ENCODE measurements around the gene TSC22D1.
"Not testable (repeated sequence)": the region's sequence is repeated elsewhere in the genome, so short reads cannot be mapped to it uniquely, and the experiment has no call there.

TSC22D1 gene

DNA sequence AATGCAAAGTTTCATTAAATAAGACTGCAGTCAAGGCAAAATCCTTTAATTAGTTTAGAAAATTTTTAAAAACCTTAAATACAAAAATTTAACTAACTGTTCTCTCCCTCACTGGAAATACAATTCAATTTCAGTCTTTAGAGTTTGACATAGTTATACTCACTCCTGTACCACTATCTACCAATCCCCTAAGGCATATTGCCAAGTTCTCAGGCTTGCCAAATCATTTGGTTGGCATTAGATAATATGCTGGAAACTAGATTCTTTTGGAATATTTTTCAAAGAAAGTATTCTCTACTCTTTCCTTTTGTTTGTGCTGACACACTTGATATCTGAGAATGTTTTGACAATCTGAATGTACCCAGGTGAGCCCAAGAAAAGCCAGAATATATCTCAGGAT is 77.2 kb downstream of the TSC22D1 start:
- DNase-seq, result no peak

DNA sequence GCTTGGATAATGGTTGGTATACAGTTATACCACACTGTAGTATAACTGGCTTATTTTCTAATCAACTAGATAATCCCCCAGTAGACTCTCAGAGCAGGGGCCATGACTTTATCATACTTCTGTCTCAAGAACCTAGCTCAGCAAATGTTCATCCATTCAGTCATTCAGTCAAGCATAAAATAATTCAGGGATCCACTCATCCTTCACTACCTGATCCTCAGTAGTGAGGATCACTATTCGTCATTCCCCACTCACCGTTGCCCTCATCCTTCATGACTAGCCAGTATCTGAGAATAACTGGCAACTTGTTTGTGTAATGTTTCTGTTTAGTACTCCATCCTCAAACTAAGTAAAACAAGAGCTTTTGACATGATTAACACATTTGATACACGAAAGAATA is 77.6 kb downstream of the TSC22D1 start:
- DNase-seq, result no peak

DNA sequence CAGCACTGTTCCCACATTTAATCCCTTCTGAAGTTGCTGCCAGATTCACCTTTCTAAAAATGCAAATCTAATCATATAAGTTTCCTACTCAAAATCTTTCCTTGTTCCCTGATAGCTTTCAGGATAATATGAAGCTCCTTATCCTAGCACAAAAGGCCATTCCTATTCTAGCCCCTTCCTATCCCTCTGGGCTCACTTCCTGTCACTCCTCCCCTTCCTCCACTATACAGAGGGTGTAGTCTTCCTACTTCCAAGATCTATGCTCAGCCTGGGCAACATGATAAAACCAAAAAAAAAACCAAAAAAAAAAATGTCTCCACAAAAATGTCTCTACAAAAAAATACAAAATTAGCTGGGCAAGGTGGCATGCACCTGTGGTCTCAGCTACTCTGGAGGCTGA is 78.3 kb downstream of the TSC22D1 start:
- no peak for DNase-seq

DNA sequence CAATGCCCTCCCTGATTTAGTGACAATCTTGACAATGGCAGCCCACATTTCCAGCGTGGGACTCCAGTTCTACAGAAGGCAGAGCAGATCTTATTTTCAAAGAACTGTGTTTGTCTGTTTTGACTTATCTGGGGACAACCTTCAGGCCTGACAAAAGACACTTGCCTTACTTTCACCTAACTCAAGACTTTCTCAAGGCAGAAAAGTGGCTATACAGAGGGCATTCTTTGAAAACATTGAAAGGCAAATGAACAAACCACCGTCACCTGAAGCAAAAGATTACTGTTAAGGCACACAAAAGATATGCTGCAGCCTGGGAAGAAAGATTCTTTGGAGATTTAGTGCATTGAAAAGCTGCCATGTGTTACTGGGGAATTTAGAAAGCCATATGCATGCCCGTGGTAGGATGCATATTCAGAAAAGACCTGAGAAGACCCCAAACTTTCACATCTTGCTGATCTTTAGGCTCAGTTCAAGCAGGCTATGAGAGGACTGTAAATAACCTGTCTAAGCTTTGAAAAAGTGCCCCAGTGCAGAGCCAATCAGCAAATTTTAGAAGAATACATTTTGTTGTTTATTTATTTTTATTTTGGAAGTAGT is 82.8 kb downstream of the TSC22D1 start:
- no peak for DNase-seq

DNA sequence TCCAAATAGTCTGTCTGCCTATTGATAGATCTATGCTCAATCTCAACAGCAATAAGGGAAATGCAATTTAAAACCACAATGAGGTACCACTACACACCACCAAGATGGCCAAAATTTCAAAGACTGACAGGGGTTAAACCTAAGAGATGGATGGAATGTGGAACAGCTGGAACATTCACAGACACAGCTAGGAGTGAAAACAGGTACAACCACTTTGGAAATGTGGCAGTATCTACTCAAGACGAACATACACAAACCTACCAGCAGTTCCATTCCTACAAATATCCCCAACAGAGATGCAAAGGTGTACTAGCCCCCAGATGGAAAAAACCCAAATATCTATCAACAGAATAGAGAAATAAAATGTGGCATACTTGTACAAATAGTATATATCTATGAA is 86.4 kb downstream of the TSC22D1 start:
- no peak for DNase-seq

DNA sequence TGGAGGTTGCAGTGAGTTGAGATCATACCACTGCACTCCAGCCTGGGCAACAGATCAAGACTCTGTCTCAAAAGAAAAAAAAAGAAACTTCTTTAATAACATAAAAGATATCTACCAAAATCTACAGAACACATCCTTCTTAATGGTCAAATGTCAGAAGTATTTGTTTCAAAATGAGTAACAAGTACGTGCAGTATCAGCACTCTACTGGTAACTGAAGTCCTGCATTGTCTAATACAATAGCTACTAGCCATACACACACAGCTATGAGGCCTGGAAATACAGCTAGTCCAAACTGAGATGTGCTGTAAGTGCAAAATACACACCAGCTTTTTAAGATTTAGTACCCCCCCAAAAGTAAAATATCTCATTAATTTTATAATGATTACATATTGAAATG is 88.1 kb downstream of the TSC22D1 start:
- DNase-seq, result no peak

DNA sequence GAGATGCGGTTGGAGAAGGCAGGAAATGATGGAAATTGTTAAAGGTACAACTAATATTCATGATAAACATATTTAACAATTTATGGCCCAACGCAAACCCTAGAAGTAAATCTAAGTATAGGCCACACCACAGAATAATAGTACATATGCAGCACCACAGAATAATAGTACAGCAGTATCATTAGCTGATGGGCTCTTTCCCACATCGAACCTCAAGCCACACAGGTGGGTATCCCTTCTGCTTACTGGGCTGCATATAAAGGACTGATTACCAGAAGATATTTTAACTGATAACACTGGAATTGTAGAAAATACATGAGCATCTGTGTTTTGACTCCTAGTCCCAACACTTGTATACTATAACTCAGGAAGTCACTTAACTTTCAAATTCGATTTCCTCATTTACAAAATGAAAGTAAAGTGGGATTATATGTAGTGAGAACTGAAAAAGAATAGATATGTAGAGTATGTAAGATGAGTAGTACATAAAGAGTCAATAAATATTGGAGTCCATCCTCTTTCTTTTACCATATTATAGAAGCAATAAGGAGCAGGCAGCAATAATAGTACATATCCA is 91.5 kb downstream of the TSC22D1 start:
- peak in 1 of 2 donors; percentile 16 for DNase-seq

DNA sequence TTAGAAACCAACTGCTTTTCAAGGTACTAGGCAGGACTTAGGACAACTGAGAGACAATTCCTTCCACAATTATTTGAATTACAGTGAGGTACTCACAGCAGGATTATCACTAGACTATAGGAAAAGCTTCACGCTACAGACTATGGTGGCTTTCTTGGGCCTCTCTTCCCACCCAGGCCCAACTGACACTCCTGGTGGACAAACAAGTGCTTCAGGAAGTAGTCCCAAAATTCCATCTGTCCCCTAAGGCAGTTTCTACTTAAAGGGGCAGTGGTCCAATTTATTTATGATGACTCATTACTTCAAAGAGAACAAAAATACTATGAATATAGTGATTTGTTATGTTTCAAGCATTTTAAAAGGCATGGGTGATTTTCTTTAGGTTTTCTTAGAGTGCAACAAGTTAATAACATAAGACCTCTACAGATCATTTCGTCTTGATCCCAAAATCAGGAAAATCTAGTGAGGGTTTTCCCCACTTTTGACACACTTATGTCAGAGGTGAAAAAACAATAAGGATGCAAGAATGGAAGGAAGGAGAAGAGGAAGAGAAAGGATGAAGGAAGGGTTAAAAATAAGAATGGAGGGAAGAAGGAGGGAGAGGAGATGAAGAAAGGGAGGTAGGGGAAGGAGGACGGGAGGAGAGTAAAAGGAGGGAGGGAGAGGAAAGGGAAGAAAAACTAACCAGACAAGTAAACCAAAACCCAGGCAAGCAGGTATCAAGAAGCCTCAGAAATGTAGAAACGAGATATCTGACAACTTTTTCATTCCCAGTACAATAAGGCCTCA is 101.8 kb downstream of the TSC22D1 start:
- no peak for DNase-seq

DNA sequence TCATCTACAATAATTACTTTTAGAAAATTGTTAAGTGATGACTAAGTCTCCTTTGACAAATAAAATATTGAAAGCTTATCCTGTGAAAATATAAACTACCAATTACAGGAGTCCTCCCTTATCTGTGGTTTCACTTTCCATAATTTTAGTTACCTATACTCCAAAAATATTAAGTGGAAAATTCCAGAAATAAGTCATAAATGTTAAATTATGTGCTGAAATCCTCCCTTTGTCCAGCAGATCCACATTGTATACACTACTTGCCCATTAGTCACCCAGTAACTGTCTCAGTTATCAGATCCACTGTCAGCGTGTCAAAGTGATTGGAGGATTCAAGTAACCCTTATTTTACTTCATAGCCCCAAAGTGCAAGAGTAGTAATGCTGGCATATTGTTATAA is 104.4 kb downstream of the TSC22D1 start:
- DNase-seq, result no peak

DNA sequence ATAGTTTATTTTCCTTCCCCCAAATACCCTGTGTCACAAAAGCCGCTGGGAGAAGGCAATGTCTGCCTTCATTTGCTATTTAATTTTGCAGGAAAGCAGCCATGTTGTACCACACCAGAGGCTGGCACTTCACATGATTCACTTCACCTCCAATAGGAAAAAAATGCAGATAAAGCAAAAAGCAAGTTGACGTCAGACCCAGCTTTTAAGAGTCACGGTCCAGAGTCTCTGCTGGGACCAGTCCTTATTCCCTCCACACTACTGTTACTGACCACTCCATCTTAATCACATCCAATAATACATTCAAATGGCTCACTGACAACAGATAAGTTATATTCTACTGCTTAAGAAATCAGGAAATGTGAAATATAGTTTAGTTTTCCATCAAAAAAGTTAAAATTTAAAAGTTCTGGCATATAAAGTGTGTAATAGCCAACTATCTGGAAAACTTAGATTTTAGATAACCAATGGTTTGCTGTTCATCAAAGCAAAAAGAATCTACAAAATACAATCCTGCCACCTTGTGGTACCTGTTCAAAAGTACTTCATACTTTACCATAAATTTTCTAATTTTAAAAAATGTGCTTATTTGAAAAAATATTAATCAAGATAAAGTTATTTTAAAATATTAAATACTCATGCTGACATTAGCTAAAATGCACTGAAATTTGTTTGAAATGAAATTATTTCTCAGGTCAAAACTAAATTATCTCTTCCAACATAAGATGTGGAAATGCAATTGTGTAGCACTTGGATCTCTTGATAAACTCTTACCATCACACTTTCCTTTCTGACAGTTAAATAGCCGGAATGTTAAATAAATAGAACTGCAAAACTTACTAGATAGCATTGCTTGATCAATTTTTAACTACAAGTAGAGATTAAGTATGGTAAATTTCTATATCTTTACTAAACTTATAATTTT is 105.2 kb downstream of the TSC22D1 start:
- DNase-seq, result peak in 1 of 2 donors; percentile 28

DNA sequence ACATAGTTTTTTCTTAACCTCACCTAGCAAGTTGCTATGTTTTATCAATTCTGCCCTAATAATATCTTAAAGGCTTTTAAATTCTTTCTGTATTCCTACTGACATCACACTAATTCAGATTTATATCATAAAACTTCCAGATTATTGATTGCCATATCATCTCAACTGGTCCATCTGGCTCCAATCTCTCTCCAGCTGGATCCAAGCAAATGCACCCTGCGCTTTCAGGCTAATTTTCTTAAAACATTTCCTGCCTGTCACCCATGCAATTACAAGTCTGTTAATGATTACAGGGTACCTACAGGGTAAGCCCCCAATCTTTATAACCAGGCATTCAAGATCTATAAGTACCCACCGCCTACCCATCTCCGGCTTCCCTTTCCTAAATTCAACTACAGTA is 107.3 kb downstream of the TSC22D1 start:
- DNase-seq, result no peak

DNA sequence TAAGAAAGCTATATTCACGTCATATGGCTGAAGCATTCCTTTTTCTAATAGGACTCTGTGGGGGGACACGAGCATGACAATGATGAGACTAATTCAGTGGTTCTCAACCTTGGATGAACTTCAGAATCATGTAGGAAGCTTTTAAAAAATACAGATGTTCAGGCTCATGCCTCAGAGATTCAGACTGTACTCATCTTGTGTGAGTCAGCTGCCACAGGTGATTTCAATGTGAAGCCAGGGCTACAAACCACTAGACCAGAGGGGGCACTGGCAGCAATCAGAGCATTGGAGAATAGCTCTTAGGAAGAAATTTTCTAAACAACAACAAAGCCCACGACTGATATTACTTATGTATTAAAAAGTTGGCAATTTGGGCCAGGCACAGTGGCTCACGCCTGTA is 110.8 kb downstream of the TSC22D1 start:
- DNase-seq, result no peak

DNA sequence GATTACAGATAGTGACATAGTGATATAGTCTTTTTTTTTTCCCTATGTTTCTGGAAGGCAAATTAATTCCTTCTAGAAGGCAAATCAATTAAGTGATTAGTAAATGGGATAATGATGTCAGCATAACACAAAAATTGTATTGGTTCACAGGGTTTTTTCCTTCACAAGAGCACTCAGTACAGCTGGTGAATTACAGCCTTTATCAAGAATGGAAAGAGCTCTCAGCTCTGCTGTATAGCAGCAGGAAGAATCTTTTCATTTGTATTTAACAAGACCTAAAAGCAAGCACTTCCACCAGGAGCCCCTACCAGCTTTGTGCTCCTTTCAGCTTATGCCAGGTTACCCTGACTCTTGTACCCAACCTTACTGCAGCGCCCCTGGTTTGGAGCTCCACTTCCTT is 111.7 kb downstream of the TSC22D1 start:
- DNase-seq, result no peak

DNA sequence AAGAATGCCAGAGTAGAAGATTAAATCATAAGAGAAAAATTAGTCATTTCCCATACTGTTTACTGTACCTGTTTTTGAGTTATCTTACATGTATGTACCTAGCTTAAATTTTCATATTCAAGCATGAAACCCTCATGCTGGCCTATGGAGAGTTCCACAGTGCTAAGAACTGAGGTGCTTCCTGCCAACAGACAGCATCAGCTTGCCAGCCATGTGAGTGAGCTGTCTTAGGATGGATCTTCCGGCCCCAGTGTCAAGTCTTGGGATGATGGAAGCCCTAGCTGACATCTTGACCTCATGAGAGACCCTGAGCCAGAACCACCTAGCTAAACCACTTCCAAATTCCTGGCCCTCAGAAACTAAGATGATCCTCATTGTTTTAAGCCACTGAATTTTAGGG is 112.4 kb downstream of the TSC22D1 start:
- no peak for DNase-seq

DNA sequence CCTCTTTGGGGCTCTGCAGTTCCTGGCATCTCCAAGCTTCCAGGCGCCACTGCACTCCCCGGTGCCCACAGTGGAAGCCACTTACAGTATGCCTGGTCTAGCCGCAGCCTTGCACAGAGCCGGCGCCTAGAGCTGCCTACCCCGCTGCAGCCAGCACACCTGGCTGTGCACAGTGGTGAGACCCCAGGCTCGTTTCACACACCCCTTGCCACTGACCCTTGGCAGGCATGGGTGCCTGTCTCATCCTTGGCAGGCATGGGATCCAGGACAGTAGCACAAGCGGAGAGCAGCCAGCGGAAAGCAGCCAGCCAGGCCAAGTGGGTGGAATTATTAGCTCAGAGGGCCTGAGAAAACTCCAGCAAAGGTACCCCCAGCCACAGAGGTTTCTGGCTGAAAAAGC is 116.5 kb downstream of the TSC22D1 start:
- DNase-seq, result no peak

DNA sequence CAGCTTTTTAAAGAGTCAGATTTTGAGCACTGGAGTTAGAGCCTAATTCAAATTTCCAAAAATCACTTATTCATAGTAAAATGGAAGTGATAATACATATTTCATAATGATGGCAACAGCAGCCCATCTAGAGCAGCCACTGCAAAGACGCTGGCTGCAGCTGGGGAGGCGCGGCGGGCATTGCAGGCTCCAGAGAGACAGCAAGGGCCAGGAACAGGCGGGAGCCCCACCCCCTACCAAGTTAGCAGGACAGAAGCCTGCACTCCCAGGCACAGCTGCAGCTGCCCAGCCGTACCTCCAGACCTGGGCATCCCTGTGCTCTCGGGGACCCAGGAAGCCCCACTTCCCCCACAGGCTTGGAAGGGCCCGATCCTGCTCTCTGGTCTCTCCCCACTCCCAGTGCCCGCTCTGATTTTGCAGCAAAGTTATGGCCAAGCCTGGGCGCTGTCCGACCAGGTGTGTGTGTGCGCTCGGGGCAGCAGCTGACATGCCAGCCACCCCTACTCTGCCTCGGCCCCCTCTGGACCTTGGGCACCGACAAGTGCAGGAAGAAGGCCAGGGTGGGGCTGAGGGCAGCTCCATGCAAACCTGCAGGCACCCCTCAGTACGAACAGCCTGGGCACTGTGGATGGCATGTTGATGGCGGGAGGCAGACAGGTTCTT is 117.7 kb downstream of the TSC22D1 start:
- no peak for DNase-seq

DNA sequence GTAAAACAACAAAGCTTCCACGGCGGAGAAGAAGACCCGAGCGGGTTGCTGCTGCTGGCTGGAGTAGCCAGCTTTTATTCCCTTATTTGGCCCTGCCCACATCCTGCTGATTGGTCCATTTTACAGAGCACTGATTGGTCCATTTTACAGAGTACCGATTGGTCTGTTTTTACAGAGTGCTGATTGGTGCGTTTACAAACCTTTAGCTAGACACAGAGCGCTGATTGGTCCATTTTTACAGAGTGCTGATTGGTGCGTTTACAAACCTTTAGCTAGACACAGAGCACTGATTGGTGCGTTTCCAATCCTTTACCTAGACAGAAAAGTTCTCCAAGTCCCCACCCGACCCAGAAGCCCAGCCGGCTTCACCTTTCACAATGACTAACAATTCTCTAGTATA is 119.9 kb downstream of the TSC22D1 start:
- not testable (repeated sequence) for DNase-seq

DNA sequence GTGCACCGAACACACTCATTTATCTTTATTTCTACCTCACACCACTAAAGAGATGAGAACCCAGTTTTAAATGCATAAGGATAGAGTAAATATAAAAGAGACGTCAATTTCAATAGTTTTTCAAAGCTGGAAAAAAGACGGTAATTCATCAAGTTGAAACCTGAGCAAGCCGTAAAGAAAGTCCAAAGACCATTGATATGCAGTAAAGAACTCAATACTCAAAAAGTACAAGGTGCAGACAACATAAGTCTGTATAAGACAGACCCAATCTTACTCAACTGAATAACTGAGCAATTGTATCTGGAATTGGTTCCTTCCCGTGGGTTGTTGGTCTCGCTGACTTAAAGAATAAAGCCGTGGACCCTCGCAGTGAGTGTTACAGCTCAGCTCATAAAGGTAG is 120.4 kb downstream of the TSC22D1 start:
- DNase-seq, result no peak

DNA sequence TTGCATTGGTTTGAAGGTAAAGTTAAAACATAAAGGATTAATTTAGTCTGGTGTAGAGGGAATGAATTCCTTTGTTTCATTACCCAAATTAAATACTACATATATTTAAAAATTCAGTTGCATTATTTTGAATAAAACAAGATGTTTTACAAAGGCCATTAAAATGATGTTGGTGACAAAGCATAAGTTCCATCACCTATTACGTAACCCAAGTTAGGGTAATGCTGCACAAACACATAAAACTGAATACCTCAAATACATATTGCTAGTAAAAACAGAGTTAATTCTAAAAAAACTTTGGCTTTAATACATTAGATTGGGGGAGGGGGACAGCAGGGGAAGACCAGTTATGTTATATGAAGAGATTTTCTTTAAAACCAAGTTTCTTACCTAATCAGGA is 122.2 kb downstream of the TSC22D1 start:
- DNase-seq, result no peak

DNA sequence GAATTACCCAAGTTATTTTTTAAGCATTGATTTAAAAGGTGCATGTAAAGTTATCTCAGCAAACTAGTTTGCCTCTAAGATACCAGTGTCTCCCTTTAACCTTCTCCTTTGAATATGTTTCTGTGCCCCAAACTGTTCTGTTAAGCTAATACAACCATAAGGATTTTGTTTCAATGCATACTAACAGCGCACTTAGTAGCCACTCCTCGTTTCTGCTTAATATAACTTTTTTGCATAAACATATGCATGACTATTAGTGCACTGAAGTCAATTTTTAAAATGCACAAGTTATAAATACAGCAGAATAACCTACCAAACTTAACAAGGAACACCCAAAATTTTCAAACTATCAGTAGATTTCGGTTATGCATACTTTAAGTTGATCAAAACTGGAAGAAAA is 123.1 kb downstream of the TSC22D1 start:
- DNase-seq, result no peak

DNA sequence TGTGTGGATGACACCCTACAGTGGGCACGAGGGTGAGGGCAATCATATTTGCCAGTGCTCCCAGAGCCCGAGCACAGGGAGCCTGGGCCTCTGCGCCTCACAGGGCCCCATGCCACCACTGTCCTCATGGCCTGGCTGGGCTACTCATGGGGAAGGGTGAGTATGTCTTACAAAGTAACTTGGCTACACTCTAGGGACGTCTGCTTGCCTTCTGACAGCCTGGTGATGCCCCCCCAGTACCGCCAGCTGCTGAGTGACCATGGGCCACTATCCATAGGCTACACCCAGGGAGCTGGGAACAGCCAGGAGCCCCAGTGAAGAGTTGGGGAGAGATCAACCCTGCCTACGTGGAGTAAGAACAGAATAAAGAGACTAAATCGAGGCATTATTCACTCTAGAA is 123.7 kb downstream of the TSC22D1 start:
- no peak for DNase-seq

DNA sequence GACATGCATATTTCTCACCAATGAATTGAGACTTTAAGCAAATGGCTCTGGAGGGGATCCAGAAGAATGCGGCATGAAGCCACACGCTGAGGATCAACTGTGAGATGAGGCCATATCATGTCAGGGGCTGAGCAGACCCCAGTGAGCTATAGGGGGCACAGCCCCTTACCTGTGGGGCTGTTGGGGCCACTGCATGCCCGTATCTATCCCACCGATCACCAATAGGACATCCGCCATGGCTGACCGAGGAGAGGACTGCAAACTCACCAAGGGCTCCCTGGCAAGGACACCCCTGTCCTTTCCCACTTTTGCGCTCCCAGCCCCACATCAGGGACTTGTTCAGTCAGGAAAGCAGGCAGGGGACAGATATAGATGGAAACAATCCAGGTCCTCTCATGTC is 124.5 kb downstream of the TSC22D1 start:
- DNase-seq, result no peak

DNA sequence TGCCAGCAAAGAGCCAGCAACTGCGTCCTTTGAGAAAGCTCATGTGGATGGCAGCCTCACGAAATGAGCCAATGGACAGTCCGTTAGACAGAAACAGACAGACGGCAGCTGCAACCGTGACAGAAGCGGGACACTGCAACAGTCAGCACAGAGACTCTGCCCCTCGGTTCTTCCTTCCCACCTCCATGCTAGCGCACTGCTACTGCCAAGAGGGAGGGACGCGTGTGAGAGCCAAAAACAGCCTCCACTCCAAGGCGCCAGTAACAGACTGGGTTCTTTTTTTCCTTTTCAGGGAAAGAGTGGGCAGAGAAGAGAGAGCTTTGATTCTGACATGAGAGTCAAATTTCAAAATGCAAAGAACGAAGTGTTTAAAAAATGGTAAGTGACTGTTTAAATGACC is 125.0 kb downstream of the TSC22D1 start:
- DNase-seq, result no peak

All from CD4-positive, alpha-beta T cell treated with Interleukin-4 for 1 hour (primary cell).